Colonic mucosa (tissue), 4 donors: ENCODE results near the gene TRPM3. TPM values are rescaled to one million over a fixed set of nuclear protein-coding genes. Genes with fewer than 3 reads are reported as not detected.

ENCODE experiments used
- DNase-seq: peaks from one replicate; pipeline ENCODE4 v3.0.0-alpha.2; 2020
- H3K27ac ChIP-seq: fragments of 200-600 bp; one replicate; pipeline ENCODE4 v1.8.0; 2021
- H3K27me3 ChIP-seq: fragments of 200-600 bp; one replicate; pipeline ENCODE4 v1.8.0; 2021
- H3K36me3 ChIP-seq: fragments of 200-600 bp; one replicate; pipeline ENCODE4 v1.8.0; 2021
- H3K4me1 ChIP-seq: fragments of 200-600 bp; one replicate; pipeline ENCODE4 v1.8.0; 2021; ENCODE audit warnings: mild to moderate bottlenecking
- H3K4me3 ChIP-seq: fragments of 200-600 bp; one replicate; pipeline ENCODE4 v1.8.0; 2021
- H3K9ac ChIP-seq, 2 donors: one replicate each; pipeline ENCODE4 v1.7.0; 2013; ENCODE audit warnings: control low read depth in 2 of 2, low read depth in 2 of 2, low read length in 2 of 2
- H3K9me3 ChIP-seq: fragments of 200-600 bp; one replicate; pipeline ENCODE4 v1.8.0; 2021
- intact Hi-C: fragments of 100-400 bp; cut with DNase I; formaldehyde crosslinking; loops from one replicate; pipeline ENCODE4 v1.14.1; 2022
- total RNA-seq, 2 donors: library from RNA; stranded (reverse); fragmentation: NEBNext Ultra II Directional in 1 of 2; extraction: Animal tissue kit (Norgen Biotek cat#: 25700) in 1 of 2; gene quantifications; one replicate each; pipeline ENCODE4 v1.2.1, GENCODE V29; 2021
- TF ChIP-seq, protein P1 (sequence below): fragments of 200-600 bp; IDR thresholded peaks from one replicate; pipeline ENCODE4 v1.8.0; 2022; ENCODE audit warnings: antibody characterized with exemption, mild to moderate bottlenecking
- donor health status: healthy.
- donor health status: DM: no; HTN: no; CAD: no.
- donor health status: DM: no; HTN: no; CAD: no.

The TRPM3 gene
- total RNA-seq, 2 donors from 2014 or later: 0.32 to 0.35 TPM

- no peaks in the 10 kb centered on the region for H3K36me3 ChIP-seq
- H3K4me3 ChIP-seq: no peak overlapping the region
- H3K9ac ChIP-seq: no peak overlapping the region
- TF ChIP-seq, protein P1, sequence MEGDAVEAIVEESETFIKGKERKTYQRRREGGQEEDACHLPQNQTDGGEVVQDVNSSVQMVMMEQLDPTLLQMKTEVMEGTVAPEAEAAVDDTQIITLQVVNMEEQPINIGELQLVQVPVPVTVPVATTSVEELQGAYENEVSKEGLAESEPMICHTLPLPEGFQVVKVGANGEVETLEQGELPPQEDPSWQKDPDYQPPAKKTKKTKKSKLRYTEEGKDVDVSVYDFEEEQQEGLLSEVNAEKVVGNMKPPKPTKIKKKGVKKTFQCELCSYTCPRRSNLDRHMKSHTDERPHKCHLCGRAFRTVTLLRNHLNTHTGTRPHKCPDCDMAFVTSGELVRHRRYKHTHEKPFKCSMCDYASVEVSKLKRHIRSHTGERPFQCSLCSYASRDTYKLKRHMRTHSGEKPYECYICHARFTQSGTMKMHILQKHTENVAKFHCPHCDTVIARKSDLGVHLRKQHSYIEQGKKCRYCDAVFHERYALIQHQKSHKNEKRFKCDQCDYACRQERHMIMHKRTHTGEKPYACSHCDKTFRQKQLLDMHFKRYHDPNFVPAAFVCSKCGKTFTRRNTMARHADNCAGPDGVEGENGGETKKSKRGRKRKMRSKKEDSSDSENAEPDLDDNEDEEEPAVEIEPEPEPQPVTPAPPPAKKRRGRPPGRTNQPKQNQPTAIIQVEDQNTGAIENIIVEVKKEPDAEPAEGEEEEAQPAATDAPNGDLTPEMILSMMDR: no peak
- no peaks in the 10 kb centered on the region for H3K9me3 ChIP-seq
- H3K4me1 ChIP-seq: no peaks in the 10 kb centered on the region
- no peak overlapping the region for H3K27ac ChIP-seq
- no peaks in the 10 kb centered on the region for H3K27me3 ChIP-seq
- intact Hi-C loops: no loop called here
- no peak for DNase-seq
Measured at GRCh38 chr9:71071633-71072032, 49.8 kb downstream of the TRPM3 start.

DNA sequence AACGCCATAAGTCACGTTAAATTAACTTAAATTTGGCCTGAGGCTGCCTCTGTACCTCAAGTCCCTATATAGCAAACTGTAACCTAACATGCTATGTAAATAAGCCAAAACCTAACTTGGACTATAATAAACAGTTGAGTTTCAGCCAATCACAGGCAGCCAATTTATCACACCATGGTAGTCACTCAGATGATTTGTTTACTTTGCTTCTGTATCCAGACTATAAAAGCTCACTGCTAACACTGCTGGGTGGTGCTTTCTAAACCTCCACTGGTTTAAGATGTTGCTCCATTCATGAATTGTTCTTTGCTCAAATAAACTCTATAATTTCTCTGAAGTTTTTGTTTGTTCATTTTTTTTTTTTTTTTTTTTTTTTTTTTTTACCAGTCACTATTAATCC lies 62.8 kb downstream of the TRPM3 start:
- Histone ChIP-seq H3K4me3 (no peak overlapping the region), H3K4me1 (no peaks in the 10 kb centered on the region), H3K9ac (no peak overlapping the region), H3K36me3 (no peaks in the 10 kb centered on the region), H3K27me3 (no peaks in the 10 kb centered on the region), H3K9me3 (no peaks in the 10 kb centered on the region), H3K27ac (no peak overlapping the region)
- intact Hi-C loops: no loop called here
- DNase-seq: peak; percentile 53
- TF ChIP-seq, protein P1: no peak

- no peaks in the 10 kb centered on the region for H3K9me3 ChIP-seq
- no peak overlapping the region for H3K9ac ChIP-seq
- H3K27me3 ChIP-seq: no peaks in the 10 kb centered on the region
- TF ChIP-seq, protein P1: no peak
- no peak overlapping the region for H3K4me3 ChIP-seq
- no peak for DNase-seq
- no peak overlapping the region for H3K27ac ChIP-seq
- intact Hi-C loops: no loop called here
- H3K4me1 ChIP-seq: no peaks in the 10 kb centered on the region
- H3K36me3 ChIP-seq: no peaks in the 10 kb centered on the region
Measured at GRCh38 chr9:71052287-71052686, 69.1 kb downstream of the TRPM3 start.

DNA sequence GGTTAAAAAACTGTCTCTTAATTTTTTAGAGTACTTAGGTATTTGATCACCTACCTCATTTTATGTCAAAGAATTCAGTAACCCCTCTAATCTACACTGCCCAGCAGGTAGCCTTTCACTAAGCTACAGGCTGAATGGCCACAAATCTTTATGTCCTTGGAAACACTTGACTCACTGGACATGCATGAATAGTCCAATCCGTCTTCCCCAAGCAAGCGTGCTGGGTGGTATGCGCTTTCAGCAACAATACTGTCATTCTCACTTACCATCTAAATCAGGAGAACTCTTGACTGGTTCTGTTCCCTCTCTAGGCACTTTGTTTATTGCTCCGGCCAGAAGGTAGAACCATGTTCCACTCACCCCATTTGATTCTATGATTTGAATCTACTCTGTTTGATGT lies 73.1 kb downstream of the TRPM3 start:
- no peak for DNase-seq
- Histone ChIP-seq H3K27ac (no peak overlapping the region), H3K9me3 (no peaks in the 10 kb centered on the region), H3K4me3 (no peak overlapping the region), H3K27me3 (no peaks in the 10 kb centered on the region), H3K4me1 (no peaks in the 10 kb centered on the region), H3K36me3 (no peaks in the 10 kb centered on the region), H3K9ac (no peak overlapping the region)
- TF ChIP-seq, protein P1: no peak
- intact Hi-C loops: no loop called here

- TF ChIP-seq, protein P1: no peak
- Histone ChIP-seq H3K9ac (no peak overlapping the region), H3K9me3 (no peaks in the 10 kb centered on the region), H3K27ac (no peak overlapping the region), H3K36me3 (no peaks in the 10 kb centered on the region), H3K4me1 (no peaks in the 10 kb centered on the region), H3K4me3 (no peak overlapping the region), H3K27me3 (no peaks in the 10 kb centered on the region)
- intact Hi-C loops: no loop called here
- no peak for DNase-seq
Measured at GRCh38 chr9:71042448-71042990, 78.9 kb downstream of the TRPM3 start.

- Histone ChIP-seq H3K9ac (no peak overlapping the region), H3K4me3 (no peak overlapping the region), H3K27me3 (no peaks in the 10 kb centered on the region), H3K9me3 (no peaks in the 10 kb centered on the region), H3K36me3 (no peaks in the 10 kb centered on the region), H3K4me1 (no peaks in the 10 kb centered on the region), H3K27ac (no peak overlapping the region)
- intact Hi-C loops: no loop called here
- TF ChIP-seq, protein P1: no peak
- DNase-seq: no peak
Measured at GRCh38 chr9:71037521-71037920, 83.9 kb downstream of the TRPM3 start.
